Measurements from ENCODE around the gene ZNF619.
A peak's percentile ranks its signal among the peaks of the same experiment; 100 is the strongest.

- TF ChIP-seq CTCF (IDR thresholded peaks at IDR 0.05): peak in 2 of 4 experiments; percentile 9 to 23
- TF ChIP-seq POLR2A (IDR thresholded peaks at IDR 0.05): peak; percentile 60
- TF ChIP-seq POLR2AphosphoS5 (IDR thresholded peaks at IDR 0.05): peak; percentile 98
These were observed 23.8 kb upstream of the ZNF619 start for GRCh38 chr3:40452876-40453730.

Data from prostate gland (tissue), 2 donors.